Epithelial cell of proximal tubule (primary cell): ENCODE measurements around the gene TBC1D22A. TPM values are rescaled to one million over a fixed set of nuclear protein-coding genes. Genes with fewer than 3 reads are reported as not detected.

Experiments used
- DNase-seq: peaks from one replicate; pipeline ENCODE4 v3.0.0-alpha.2; 2011; ENCODE audit warnings: low read depth
- H3K4me3 ChIP-seq: 2 replicates; pipeline ENCODE4 v1.5.1; 2011; ENCODE audit warnings: low read depth, mild to moderate bottlenecking, low read length
- total RNA-seq: library from RNA; depleted of rRNA; stranded (reverse); fragments of >200 nt; gene quantifications from 2 replicates; pipeline ENCODE4 v1.2.3, GENCODE V29; 2015
- TF ChIP-seq, protein P1 (sequence below): conservative IDR thresholded peaks from 2 replicates; pipeline ENCODE4 v1.5.1; 2012; ENCODE audit warnings: low read depth, mild to moderate bottlenecking, low read length

Gene TBC1D22A
- total RNA-seq, 1 donor from 2014 or later, result 22.7 TPM

DNA sequence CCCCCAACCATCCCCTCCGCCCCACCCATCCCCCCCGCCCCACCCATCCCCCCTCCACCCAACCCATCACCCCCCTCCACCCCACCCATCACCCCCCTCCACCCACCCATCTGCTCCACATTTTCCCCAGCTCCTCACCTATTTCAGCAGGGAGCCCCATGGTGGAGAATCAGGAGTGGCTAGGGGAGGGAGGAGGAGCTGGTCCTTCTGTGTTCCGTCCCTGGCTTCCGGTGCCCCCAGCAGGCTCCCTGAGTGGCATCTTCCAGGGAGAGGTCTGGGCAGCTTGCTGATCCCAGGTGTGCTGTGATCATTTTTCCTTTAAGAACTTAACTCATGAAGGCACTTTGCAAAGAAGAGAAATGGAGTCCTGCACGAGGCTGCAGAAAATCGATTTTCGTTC lies 365.8 kb downstream of the TBC1D22A start:
- TF ChIP-seq, protein P1, sequence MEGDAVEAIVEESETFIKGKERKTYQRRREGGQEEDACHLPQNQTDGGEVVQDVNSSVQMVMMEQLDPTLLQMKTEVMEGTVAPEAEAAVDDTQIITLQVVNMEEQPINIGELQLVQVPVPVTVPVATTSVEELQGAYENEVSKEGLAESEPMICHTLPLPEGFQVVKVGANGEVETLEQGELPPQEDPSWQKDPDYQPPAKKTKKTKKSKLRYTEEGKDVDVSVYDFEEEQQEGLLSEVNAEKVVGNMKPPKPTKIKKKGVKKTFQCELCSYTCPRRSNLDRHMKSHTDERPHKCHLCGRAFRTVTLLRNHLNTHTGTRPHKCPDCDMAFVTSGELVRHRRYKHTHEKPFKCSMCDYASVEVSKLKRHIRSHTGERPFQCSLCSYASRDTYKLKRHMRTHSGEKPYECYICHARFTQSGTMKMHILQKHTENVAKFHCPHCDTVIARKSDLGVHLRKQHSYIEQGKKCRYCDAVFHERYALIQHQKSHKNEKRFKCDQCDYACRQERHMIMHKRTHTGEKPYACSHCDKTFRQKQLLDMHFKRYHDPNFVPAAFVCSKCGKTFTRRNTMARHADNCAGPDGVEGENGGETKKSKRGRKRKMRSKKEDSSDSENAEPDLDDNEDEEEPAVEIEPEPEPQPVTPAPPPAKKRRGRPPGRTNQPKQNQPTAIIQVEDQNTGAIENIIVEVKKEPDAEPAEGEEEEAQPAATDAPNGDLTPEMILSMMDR, result no peak
- no peak for DNase-seq

DNA sequence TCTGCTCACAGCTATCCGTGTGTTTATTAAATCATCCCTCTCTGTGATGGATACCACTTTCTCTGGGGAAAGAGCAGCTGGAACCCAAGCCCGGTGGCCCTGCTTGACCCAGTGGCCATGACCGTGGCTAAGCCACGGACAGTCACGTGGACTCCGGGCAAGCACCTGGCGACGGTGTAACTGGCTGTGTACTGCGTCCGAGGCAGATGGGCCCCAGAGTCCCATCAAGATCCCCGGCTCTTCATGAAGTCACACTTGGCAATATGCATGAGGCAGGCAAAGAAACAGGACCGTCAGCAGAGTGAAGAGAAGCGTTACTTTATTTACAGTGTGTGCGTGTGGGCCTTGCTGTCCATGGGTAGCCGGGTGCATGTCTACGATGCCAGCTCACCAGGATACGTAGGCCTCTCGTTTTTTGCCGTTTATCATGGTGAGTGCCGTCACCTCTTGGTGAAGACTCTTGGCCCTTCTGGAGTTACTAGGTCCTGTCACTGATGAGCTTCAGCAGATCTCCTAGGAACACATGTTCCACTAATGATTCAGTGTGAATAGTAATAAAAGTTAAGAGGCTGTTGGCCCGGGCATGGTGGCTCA lies 366.3 kb downstream of the TBC1D22A start:
- DNase-seq, result no peak
- H3K4me3 ChIP-seq, result no peak overlapping the region
- TF ChIP-seq, protein P1, result no peak

More for the DNA sequence above, 365.8 kb downstream of the TBC1D22A start:
- H3K4me3 ChIP-seq, result no peak overlapping the region

- TF ChIP-seq, protein P1, result no peak
- no peak overlapping the region for H3K4me3 ChIP-seq
- no peak for DNase-seq
These were observed 367.6 kb downstream of the TBC1D22A start for GRCh38 chr22:47129902-47130635.

- TF ChIP-seq, protein P1, result no peak
- H3K4me3 ChIP-seq, result no peak overlapping the region
- DNase-seq, result no peak
These were observed 368.6 kb downstream of the TBC1D22A start for GRCh38 chr22:47130883-47131631.

DNA sequence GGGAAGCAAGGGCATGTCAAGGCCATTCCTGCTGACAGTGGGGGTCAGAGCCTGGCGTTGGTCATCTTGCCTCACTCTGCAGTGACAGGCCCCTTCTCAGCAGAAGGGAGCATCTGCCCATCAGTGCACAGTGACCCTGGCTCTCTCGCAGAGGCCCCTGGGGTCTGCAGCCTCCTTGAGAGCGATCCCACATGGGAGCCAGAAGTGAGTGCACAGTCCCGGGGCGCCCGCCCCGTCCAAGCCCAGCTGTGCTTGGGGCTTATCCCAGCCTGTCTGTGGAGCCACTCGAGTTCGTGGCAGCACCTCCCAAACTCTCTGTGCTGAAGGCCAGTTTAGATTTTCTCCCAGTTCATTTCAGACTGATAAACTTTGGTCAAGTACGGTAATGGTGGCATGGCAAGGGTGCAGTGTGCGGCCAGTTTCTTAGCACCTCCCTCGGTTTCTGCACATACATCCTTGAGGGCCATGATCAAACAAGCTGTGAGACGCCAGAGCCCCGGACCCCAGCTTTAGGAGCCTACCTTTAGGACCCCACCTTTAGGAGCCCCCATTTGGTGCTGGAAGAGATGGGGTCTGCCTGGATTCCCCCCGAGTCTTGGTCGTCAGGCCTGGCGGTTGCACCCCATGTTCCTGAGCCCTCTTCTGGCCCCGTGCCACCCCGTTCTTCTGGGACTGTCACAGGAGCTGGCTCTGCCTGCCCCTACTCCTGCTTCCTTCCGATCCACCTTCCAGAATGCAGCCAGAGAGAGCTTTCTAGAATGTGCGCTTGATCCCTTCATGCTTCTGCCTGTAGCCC lies 369.4 kb downstream of the TBC1D22A start:
- H3K4me3 ChIP-seq, result no peak overlapping the region

DNA sequence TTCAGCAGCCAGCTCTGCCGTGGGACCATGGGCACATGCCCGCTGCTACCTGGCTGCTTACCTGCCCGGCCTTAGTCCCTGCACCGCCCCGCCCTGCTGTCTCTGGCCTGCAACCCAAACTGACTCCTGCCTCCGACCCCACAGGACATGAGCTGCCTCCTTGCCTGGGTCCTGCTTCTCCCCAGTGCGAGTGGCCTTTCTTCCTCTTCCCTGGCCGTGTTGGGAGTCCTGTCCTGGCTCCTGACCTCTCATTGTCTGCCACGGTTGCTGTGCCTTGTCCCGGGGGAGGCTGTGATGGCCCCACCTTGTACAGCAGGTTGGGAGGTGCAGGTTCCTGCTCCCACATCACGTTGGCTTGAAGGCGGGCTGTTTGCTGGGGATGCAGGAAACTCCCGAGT lies 370.0 kb downstream of the TBC1D22A start:
- TF ChIP-seq, protein P1, result no peak
- no peak for DNase-seq
- no peak overlapping the region for H3K4me3 ChIP-seq

More for the DNA sequence above, 369.4 kb downstream of the TBC1D22A start:
- DNase-seq, result no peak
- TF ChIP-seq, protein P1, result no peak
